ENCODE results near the gene RBM28. TPM values are rescaled to one million over a fixed set of nuclear protein-coding genes. Genes with fewer than 3 reads are reported as not detected.

RBM28 gene, protein sequence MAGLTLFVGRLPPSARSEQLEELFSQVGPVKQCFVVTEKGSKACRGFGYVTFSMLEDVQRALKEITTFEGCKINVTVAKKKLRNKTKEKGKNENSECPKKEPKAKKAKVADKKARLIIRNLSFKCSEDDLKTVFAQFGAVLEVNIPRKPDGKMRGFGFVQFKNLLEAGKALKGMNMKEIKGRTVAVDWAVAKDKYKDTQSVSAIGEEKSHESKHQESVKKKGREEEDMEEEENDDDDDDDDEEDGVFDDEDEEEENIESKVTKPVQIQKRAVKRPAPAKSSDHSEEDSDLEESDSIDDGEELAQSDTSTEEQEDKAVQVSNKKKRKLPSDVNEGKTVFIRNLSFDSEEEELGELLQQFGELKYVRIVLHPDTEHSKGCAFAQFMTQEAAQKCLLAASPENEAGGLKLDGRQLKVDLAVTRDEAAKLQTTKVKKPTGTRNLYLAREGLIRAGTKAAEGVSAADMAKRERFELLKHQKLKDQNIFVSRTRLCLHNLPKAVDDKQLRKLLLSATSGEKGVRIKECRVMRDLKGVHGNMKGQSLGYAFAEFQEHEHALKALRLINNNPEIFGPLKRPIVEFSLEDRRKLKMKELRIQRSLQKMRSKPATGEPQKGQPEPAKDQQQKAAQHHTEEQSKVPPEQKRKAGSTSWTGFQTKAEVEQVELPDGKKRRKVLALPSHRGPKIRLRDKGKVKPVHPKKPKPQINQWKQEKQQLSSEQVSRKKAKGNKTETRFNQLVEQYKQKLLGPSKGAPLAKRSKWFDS
- 10 to 100 TPM; 12.7 to 15.1 TPM for total RNA-seq

DNA sequence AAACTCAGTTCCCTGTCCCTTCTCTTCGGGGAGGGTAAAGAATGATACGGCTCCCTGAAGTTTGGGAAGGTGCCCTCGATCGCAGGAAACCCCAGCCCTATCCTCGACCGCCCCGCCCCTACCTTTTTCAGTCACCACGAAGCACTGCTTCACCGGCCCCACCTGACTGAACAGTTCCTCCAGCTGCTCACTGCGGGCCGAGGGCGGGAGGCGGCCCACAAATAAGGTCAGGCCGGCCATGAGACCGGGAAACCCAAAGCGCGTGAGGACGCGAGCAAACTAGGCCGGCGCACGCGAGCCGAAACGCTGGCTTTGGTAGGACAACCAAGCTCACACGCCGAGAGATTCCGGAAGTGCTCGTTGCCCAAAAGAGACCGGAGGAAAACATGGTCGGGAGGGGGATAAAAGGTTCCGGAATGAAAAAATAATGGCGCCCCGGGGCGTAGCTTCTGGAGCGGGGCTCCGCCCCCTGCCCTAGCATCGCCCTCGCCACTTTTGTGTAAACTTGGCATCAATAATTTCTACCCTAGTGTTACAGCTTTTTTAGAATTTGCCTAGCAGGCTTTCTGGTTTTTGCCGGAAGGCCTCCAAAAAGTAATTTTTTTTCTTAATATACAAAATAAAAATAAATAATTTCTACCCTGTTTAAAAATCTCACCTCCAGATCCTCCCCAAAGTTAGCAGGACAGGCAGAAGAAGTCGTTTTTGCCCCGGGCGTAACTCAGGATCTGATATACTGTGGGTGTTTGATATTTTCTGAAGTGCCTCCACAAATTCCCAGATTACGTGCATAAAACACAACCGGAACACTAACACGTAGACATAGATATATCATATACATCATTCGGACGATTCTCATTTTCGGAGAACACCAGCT is at the start of gene RBM28:
RBM28 (minus strand) TSS at position 355 of the 877 bp plus-strand sequence; CDS start at position 240, 115 bp downstream.
- H3K36me3 ChIP-seq = peaks cover 5% of the 10 kb centered on the region
- no peaks in the 10 kb centered on the region for H3K27me3 ChIP-seq
- no peaks in the 10 kb centered on the region for H3K9me3 ChIP-seq
- H3K27ac ChIP-seq = peak within 1 kb of the TSS; percentile 81 to 85
- TF ChIP-seq, protein P1, sequence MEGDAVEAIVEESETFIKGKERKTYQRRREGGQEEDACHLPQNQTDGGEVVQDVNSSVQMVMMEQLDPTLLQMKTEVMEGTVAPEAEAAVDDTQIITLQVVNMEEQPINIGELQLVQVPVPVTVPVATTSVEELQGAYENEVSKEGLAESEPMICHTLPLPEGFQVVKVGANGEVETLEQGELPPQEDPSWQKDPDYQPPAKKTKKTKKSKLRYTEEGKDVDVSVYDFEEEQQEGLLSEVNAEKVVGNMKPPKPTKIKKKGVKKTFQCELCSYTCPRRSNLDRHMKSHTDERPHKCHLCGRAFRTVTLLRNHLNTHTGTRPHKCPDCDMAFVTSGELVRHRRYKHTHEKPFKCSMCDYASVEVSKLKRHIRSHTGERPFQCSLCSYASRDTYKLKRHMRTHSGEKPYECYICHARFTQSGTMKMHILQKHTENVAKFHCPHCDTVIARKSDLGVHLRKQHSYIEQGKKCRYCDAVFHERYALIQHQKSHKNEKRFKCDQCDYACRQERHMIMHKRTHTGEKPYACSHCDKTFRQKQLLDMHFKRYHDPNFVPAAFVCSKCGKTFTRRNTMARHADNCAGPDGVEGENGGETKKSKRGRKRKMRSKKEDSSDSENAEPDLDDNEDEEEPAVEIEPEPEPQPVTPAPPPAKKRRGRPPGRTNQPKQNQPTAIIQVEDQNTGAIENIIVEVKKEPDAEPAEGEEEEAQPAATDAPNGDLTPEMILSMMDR (IDR thresholded peaks at IDR 0.05) = no peak
- H3K4me3 ChIP-seq = peak within 1 kb of the TSS; percentile 75 to 76
- H3K4me1 ChIP-seq = peaks cover 0 to 22% of the 10 kb centered on the region in 2 donors
- DNase-seq (ENCODE audit: low spot score) = peak; percentile 92

DNA sequence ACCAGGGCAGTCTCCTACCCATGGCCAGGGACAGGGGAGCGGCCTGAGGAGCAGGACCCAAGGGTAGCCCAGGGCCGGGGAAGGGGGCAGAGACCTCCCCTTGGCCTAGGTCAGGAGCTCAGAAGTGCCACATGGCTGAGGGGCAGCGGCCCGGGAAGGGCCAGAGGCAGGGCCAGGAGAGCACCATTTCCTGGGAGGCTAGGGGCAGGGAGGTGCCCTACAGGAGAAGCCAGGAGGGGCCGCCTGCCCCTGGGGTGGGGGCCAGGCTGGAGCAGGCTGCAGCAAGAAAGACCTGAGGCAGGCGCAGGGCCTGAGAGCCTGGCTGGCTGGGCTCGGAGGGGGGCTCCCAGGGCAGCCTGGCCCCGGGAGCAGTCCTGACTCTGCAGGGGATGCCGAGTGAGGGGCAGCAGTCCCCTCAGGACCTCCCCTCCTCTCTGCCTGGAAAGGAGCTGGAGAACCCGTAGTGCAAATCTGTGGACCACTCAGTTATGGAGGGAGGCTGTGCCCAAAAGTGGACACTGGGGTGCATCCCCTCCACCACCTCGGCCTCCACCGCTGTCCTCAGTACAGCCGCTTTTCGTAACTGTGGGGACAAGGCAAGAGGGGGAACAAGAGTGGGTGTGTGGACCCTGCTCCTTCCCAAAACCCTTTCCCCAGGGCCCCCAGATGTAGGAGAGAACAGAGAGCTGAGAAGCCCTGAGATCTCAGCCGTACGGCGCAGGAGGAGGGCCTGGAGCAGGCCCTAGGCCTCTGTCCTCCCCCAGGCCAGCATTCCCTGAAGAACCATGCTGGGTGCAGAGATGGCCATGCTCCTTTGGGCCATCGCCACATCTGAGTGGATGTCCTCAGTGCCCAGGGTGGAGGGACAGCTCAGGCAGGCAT is 49.0 kb upstream of the RBM28 start:
- TF ChIP-seq, protein P1 (IDR thresholded peaks at IDR 0.05) = no peak
- DNase-seq (ENCODE audit: low spot score) = no peak
- peaks cover 39% of the 10 kb centered on the region for H3K36me3 ChIP-seq

DNA sequence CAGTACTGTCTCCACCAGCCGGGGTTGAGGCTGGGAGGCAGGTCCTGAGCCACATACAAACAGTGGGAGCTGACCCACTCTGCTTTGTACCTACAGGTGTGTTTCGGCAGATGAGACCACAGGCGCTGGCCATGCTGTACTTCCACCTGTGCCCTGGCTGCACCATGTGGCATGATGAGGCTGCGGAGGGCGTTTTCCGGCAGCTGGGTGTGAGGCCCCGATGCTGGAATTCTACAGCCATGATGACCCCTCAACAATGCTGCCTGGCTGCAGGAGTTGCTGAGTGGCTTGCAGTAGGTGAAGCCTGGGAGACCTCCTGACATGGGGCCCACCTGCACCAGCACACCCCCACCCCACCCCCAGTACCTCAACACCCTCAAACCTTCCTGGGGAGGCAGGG is 48.1 kb upstream of the RBM28 start:
- no peaks in the 10 kb centered on the region for H3K27me3 ChIP-seq
- no peak for DNase-seq (ENCODE audit: low spot score)
- no peak overlapping the region for H3K27ac ChIP-seq
- no peaks in the 10 kb centered on the region for H3K9me3 ChIP-seq
- TF ChIP-seq, protein P1 (IDR thresholded peaks at IDR 0.05) = no peak
- H3K4me3 ChIP-seq = no peak overlapping the region
- H3K4me1 ChIP-seq = no peaks in the 10 kb centered on the region
- H3K36me3 ChIP-seq = peaks cover 30% of the 10 kb centered on the region

More for the DNA sequence above, 49.0 kb upstream of the RBM28 start:
- Histone ChIP-seq H3K4me3 (no peak overlapping the region), H3K4me1 (no peaks in the 10 kb centered on the region), H3K27me3 (no peaks in the 10 kb centered on the region), H3K27ac (no peak overlapping the region), H3K9me3 (no peaks in the 10 kb centered on the region)

DNA sequence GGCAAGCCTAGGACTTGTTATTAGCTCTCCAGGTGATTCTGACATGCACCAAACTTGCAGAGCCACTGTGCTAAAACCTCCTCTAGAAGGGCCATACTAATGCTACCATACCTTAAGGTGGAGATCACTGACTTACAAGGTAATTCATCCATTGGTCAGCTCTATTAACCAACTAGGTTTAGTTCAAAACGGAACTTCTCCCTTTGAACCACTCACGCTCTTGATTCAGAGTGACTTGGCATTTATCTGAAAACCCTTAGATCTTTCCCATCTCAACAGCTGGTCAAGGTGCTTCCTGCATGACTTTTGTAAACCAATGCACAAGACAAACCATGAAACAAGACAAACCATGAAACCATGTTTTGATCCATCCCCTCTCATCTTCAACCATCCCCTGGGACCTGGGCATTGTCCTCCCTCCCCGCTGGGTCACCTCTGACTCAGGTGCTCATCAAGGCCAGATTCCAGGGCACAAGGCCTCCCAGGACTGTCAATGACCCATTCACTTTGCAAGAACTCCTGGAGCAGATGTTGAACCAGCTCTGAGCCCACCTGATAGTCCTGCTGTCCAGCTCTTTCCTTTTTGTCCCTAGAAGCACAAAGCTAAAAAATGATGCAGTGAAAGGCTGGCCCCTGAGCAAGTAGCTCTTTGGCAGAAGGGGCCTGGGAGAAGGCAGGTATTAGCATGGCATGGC is 47.3 kb upstream of the RBM28 start:
- no peak overlapping the region for H3K27ac ChIP-seq
- H3K36me3 ChIP-seq = peaks cover 22% of the 10 kb centered on the region
- H3K4me3 ChIP-seq = no peak overlapping the region
- H3K27me3 ChIP-seq = no peaks in the 10 kb centered on the region
- TF ChIP-seq, protein P1 (IDR thresholded peaks at IDR 0.05) = no peak
- no peak for DNase-seq (ENCODE audit: low spot score)
- no peaks in the 10 kb centered on the region for H3K4me1 ChIP-seq
- no peaks in the 10 kb centered on the region for H3K9me3 ChIP-seq

Measured in right atrium auricular region (tissue), 2 donors.